SK-N-MC (cell line): ENCODE data around the gene STK31.
"Not testable (repeated sequence)": the region's sequence is repeated elsewhere in the genome, so short reads cannot be mapped to it uniquely, and the experiment has no call there.

ENCODE experiments used
- DNase-seq: peaks from one replicate; pipeline ENCODE4 v3.0.0-alpha.2; 2011; ENCODE audit warnings: low read depth, low spot score
- H3K27ac ChIP-seq: fragments of 200-600 bp; sonication (generic); 2 replicates; pipeline ENCODE4 v1.5.1; 2016; ENCODE audit warnings: mixed run types
- H3K36me3 ChIP-seq: fragments of 200-600 bp; sonication (generic); 2 replicates; pipeline ENCODE4 v1.6.1; 2017; ENCODE audit warnings: antibody characterized with exemption, low read length, mixed read lengths; ENCODE audit not compliant: insufficient read depth
- H3K4me3 ChIP-seq: fragments of 200-600 bp; sonication (generic); 2 replicates; pipeline ENCODE4 v1.5.1; 2016
- H3K9ac ChIP-seq: fragments of 200-600 bp; sonication (generic); 2 replicates; pipeline ENCODE4 v1.8.0; 2017; ENCODE audit warnings: mixed run types, mixed read lengths; ENCODE audit not compliant: insufficient read length
- H3K9me3 ChIP-seq: fragments of 200-600 bp; sonication (generic); 2 replicates; pipeline ENCODE4 v1.6.1; 2017; ENCODE audit warnings: low read depth, mild to moderate bottlenecking, antibody characterized with exemption, low read length, moderate library complexity, mixed read lengths
- EZH2 ChIP-seq: fragments of 200-600 bp; sonication (generic); IDR thresholded peaks from one replicate; pipeline ENCODE4 v1.6.1; 2017; ENCODE audit warnings: antibody characterized with exemption
- FOXP2 ChIP-seq: optimal IDR thresholded peaks from 2 replicates; pipeline ENCODE3; 2011; ENCODE audit warnings: mild to moderate bottlenecking, moderate library complexity; ENCODE audit not compliant: insufficient read depth; ENCODE audit errors: extremely low read length, control extremely low read depth
- POLR2AphosphoS5 ChIP-seq: IDR thresholded peaks from 2 replicates; pipeline ENCODE4 v1.6.1; 2012; ENCODE audit warnings: mild to moderate bottlenecking, low read depth, low read length, borderline replicate concordance

The STK31 gene

DNA sequence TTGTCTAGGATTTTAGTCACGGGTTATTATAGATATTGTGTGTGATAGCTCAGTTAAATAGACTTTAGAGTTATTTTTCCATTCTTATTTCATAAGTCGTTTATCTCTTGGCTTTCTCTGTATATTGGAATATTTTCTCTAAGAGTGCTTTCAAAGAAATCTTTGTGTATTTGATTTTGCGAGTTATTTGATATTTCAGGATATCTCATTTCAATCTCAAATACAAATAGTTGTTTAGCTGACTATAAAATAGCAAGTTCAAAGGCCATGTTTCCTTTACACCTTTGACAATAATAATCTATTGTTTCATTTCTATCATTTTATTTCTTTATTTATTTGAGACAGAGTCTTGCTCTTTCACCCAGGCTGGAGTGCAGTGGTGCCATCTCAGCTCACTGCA, 55.9 kb downstream of the STK31 start:
- H3K9me3 ChIP-seq: no peaks in the 10 kb centered on the region
- DNase-seq: no peak
- no peak for TF ChIP-seq EZH2
- no peak for TF ChIP-seq POLR2AphosphoS5
- TF ChIP-seq FOXP2: no peak
- H3K9ac ChIP-seq: no peak overlapping the region
- H3K4me3 ChIP-seq: no peak overlapping the region
- H3K27ac ChIP-seq: no peak overlapping the region
- H3K36me3 ChIP-seq: no peaks in the 10 kb centered on the region

DNA sequence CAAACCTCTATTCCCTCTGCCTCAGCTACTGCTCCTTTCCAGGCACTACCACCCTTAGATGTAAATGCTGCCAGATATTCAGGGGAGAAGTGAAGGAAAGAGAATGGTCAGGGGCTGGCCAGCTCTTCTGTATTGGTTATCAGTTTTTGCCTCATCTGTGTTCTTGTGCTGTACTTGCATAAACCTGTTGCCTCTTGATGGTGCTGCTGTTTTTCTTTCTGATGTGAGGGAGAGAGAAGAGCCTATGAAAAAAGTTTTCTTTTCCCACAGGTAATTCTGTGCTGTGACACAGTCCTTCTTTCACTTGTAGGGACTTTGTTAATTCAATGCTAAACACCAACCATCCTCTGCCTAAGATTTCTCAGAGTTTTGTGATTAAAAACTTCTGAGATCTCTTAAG, 57.5 kb downstream of the STK31 start:
- H3K27ac ChIP-seq: no peak overlapping the region
- H3K9ac ChIP-seq: no peak overlapping the region
- no peaks in the 10 kb centered on the region for H3K9me3 ChIP-seq
- no peak overlapping the region for H3K4me3 ChIP-seq
- no peaks in the 10 kb centered on the region for H3K36me3 ChIP-seq
- TF ChIP-seq FOXP2 (no peak), POLR2AphosphoS5 (no peak), EZH2 (no peak)
- DNase-seq: no peak

DNA sequence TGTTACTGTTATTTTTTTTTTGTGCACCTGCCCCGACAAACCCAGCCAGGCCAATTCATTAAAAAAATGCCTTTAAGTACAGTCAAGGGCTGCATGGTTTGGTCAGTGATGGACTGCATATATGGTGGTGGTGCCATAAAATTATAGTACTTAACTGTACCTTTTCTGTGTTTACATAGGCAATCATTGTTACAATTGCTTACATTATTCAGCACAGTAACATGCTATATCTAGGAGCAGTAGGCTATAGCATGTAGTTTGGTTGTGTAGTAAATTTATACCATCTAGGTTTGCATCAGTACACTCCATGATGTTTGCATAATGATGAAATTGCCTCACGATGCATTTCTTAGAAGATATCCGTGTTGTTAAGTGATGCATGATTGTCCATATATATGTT, 58.0 kb downstream of the STK31 start:
- no peak overlapping the region for H3K4me3 ChIP-seq
- TF ChIP-seq FOXP2 (no peak), POLR2AphosphoS5 (no peak), EZH2 (no peak)
- no peak overlapping the region for H3K9ac ChIP-seq
- no peak overlapping the region for H3K27ac ChIP-seq
- H3K9me3 ChIP-seq: no peaks in the 10 kb centered on the region
- no peak for DNase-seq
- H3K36me3 ChIP-seq: no peaks in the 10 kb centered on the region

DNA sequence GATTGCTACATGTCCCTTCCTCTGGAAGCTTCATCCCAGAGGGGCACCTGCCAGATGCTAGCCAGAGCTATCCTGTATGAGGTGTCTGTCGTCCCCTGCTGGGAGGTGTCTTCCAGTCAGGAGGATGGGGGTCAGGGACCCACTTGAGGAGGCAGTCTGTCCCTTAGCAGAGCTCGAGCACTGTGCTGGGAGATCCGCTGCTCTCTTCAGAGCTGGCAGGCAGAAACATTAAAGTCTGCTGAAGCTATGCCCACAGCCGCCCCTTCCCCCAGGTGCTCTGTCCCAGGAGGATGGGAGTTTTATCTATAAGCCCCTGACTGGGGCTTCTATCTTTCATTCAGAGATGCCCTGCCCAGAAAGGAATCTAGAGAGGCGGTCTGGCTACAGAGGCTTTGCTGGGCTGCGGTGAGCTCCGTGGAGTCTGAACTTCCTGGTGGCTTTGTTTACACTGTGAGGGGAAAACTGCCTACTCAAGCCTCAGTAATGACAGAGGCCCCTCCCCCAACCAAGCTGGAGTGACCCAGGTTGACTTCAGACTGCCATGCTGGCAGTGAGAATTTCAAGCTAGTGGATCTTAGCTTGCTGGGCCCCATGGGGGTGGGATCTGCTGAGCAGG, 69.3 kb downstream of the STK31 start:
- H3K27ac ChIP-seq, H3K4me3 ChIP-seq, H3K9me3 ChIP-seq, H3K9ac ChIP-seq, H3K36me3 ChIP-seq, DNase-seq: not testable (repeated sequence)

DNA sequence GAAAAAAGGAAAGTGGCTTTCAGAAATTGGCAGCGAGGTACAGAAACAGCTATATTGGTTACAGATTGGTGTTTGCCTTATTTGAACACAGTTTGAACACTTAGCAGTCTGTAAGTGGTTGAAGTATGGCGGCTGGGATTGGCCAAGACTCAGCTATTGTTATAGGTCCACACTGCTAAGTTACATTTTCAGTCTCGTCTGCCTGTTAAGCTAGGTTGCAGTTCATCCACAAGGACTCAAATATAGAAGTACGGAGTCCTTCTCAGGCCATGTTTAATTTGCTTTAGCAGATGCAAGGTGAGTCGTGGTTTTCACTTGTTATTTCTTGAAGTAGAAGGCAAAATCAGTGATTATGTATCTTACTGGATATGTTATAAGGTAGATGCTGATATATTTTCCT, 73.1 kb downstream of the STK31 start:
- Histone ChIP-seq H3K36me3 (no peaks in the 10 kb centered on the region), H3K27ac (no peak overlapping the region), H3K9ac (no peak overlapping the region), H3K9me3 (no peaks in the 10 kb centered on the region), H3K4me3 (no peak overlapping the region)
- TF ChIP-seq FOXP2 (no peak), POLR2AphosphoS5 (no peak), EZH2 (no peak)
- no peak for DNase-seq

DNA sequence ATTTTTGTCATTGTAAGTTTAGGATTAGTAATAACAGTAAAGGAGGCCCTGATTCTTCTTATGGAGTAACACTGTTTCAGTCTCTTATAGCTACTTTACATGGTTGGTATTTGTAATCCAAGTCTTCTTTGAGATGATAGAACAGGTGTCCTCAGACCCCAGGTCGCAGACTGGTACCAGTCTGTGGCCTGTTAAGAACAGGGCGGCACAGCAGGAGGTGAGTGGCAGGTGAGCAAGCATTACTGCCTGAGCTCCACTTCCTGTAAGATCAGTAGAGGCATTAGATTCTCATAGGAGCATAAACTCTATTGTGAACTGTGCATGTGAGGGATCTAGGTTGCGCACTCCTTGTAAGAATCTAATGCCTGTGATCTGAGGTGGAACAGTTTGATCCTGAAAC, 77.3 kb downstream of the STK31 start:
- H3K4me3 ChIP-seq: no peak overlapping the region
- H3K9ac ChIP-seq: no peak overlapping the region
- no peak overlapping the region for H3K27ac ChIP-seq
- no peak for DNase-seq
- no peaks in the 10 kb centered on the region for H3K9me3 ChIP-seq
- no peak for TF ChIP-seq POLR2AphosphoS5
- TF ChIP-seq FOXP2: no peak
- no peak for TF ChIP-seq EZH2
- no peaks in the 10 kb centered on the region for H3K36me3 ChIP-seq

DNA sequence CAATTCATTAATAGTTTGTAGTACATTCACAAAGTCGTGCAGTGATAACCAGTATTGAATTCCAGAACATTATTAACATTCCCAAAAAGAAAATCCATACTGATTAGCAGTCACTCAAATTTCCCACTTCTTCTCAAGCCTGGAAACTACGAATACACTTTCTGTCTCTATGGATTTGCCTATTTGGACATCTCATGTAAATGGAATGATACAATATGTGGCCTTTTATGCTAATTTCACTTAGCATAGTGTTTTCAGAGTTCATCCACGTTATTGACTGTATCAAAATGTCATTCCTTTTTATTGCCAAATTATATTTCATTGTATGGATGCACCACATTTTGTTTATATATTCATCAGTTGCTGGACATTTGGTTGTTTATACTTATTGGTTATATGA, 78.8 kb downstream of the STK31 start:
- H3K9me3 ChIP-seq: no peaks in the 10 kb centered on the region
- H3K36me3 ChIP-seq: no peaks in the 10 kb centered on the region
- H3K4me3 ChIP-seq: no peak overlapping the region
- DNase-seq: no peak
- H3K27ac ChIP-seq: no peak overlapping the region
- H3K9ac ChIP-seq: no peak overlapping the region
- no peak for TF ChIP-seq FOXP2
- TF ChIP-seq POLR2AphosphoS5: no peak
- TF ChIP-seq EZH2: no peak

DNA sequence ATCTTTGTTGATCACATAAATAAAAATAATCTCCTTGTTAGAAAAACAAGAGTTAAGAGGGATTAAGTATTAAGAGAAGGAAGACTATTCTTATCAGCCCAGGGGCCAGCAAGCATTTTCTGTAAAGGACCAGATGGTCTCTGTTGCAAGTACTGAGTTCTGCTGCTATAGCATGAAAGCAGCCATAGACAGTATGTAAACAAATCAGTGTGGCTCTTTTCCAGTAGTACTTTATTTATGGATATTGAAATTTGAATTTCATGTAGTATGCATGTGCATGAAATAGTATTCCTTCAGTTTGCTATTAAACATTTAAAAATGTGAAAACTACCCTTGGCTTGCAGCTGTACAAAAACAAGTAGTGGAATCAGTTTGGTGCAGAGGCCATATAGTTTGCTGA, 81.7 kb downstream of the STK31 start:
- Histone ChIP-seq H3K9ac (no peak overlapping the region), H3K27ac (no peak overlapping the region), H3K9me3 (no peaks in the 10 kb centered on the region), H3K36me3 (no peaks in the 10 kb centered on the region), H3K4me3 (no peak overlapping the region)
- DNase-seq: no peak
- no peak for TF ChIP-seq POLR2AphosphoS5
- TF ChIP-seq EZH2: no peak
- TF ChIP-seq FOXP2: no peak

DNA sequence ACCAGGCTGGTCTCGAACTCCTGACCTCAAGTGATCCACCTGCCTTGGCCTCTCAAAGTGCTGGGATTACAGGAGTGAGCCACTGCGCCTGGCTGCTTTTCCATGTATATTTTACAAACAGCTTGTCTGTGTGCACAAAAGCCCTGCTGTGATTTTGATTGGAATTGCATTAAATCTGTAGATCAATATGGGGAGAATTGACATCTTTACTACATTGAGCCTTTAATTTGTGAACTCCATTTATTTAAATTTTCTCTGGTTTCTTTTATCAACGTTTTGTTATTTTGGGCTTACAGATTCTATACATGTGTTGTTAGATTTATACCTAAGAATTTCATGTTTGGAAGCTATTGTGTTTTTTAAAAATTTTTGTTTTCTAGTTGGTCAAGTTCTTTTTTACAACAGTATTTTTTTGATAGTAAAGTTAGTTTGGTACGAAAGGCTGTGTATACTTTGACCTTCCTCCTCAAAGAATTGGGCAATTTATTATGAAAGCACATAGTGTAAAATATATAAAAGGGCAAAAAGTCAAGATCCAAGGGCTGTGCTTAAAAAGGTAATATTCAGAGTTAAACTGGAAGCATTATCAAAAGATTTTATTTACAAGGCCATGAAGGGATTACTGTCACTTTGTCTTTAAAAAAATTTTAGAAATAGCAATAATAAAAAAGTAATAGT, 92.8 kb downstream of the STK31 start:
- H3K9ac ChIP-seq: no peak overlapping the region
- H3K27ac ChIP-seq: no peak overlapping the region
- H3K4me3 ChIP-seq: no peak overlapping the region
- no peak for DNase-seq
- no peaks in the 10 kb centered on the region for H3K36me3 ChIP-seq
- no peaks in the 10 kb centered on the region for H3K9me3 ChIP-seq
- no peak for TF ChIP-seq FOXP2
- TF ChIP-seq POLR2AphosphoS5: no peak
- TF ChIP-seq EZH2: no peak
